Body of pancreas (tissue), 4 donors: ENCODE results near the gene SLC16A10. TPM values are rescaled to one million over a fixed set of nuclear protein-coding genes. Genes with fewer than 3 reads are reported as not detected.

Source experiments
- ATAC-seq: fragments of 150-250 bp; one replicate; pipeline ENCODE4 v1.9.1; 2016
- DNase-seq, 4 donors: peaks; one replicate each; pipeline ENCODE4 v3.0.0-alpha.2; 2019
- H3K27ac ChIP-seq, 4 donors: fragments of 200-600 bp; sonication (generic); 1 replicate in 3 of 4; 2 replicates in 1 of 4; pipeline versions ENCODE4 v1.5.1 to v1.6.1; 2016 to 2019; ENCODE audit warnings: mild to moderate bottlenecking in 1 of 4, mixed read lengths in 1 of 4, moderate library complexity in 1 of 4
- H3K27me3 ChIP-seq, 2 donors: fragments of 200-600 bp; sonication (generic); one replicate each; pipeline ENCODE4 v1.6.0; 2016; ENCODE audit warnings: mild to moderate bottlenecking in 1 of 2
- H3K36me3 ChIP-seq, 2 donors: fragments of 200-600 bp; sonication (generic); replicated peaks in 1 of 2; 2 replicates each; pipeline ENCODE4 v1.5.1; 2016; ENCODE audit warnings: low read depth in 2 of 2; ENCODE audit not compliant: insufficient read depth in 1 of 2
- H3K4me1 ChIP-seq: fragments of 200-600 bp; sonication (generic); one replicate; pipeline ENCODE4 v1.6.0; 2016
- H3K4me3 ChIP-seq, 2 donors: fragments of 200-600 bp; sonication (generic); 1 replicate in 1 of 2; 2 replicates in 1 of 2; pipeline ENCODE4 v1.5.1; 2016 to 2019
- H3K9me3 ChIP-seq, 3 donors: fragments of 200-600 bp; sonication (generic); 1 replicate in 2 of 3; 2 replicates in 1 of 3; pipeline ENCODE4 v1.5.1; 2016
- CTCF ChIP-seq, 7 experiments: fragments of 450-650 bp in 4 of 7; fragments of 200-600 bp in 3 of 7; sonication (generic) in 3 of 7; IDR thresholded peaks; one replicate each; pipeline ENCODE4 v1.5.1; 2016 to 2019; ENCODE audit warnings: antibody characterized with exemption in 7 of 7
- POLR2A ChIP-seq, 3 donors: fragments of 450-650 bp; IDR thresholded peaks; one replicate each; pipeline ENCODE4 v1.6.1; 2016; ENCODE audit warnings: antibody characterized with exemption in 3 of 3, mild to moderate bottlenecking in 2 of 3
- WGBS, 2 donors: methylation state at CpG; one replicate each; pipeline ENCODE4 v1.1.5; 2017; 5-methylcytosine and 5-hydroxymethylcytosine counted together
- intact Hi-C: fragments of 100-400 bp; cut with DNase I; formaldehyde crosslinking; loops from one replicate; pipeline ENCODE4 v1.15.1; 2023
- total RNA-seq, 2 donors: library from RNA; depleted of rRNA; stranded (reverse); fragments of >200 nt; gene quantifications; one replicate each; pipeline ENCODE4 v1.1.0, GENCODE V29; 2016

SLC16A10 gene
- total RNA-seq, 2 donors from 2014 or later = 59.4 to 124 TPM

- TF ChIP-seq CTCF (IDR thresholded peaks at IDR 0.05) (no peak), POLR2A (IDR thresholded peaks at IDR 0.05) (no peak)
- no peak for ATAC-seq
- Histone ChIP-seq H3K27ac (no peak overlapping the region), H3K36me3 (no peaks in the 10 kb centered on the region), H3K4me3 (no peak overlapping the region), H3K9me3 (no peaks in the 10 kb centered on the region), H3K4me1 (peaks cover 7% of the 10 kb centered on the region), H3K27me3 (no peaks in the 10 kb centered on the region)
- DNase-seq = no peak
- WGBS, 2 donors = 48 to 50% methylated on average over 8 of the region's 8 CpGs
- intact Hi-C loops = no loop called here
These were observed 19.0 kb upstream of the SLC16A10 start for GRCh38 chr6:111068109-111068865.

- TF ChIP-seq POLR2A (IDR thresholded peaks at IDR 0.05) = no peak
- TF ChIP-seq CTCF (IDR thresholded peaks at IDR 0.05) = no peak
- 62 to 76% methylated on average over 2 of the region's 2 CpGs for WGBS, 2 donors
These were observed 18.5 kb upstream of the SLC16A10 start for GRCh38 chr6:111068866-111069234.

GRCh38 chr6:111069382-111070104 is 17.8 kb upstream of the SLC16A10 start:
- no peaks in the 10 kb centered on the region for H3K27me3 ChIP-seq
- no peaks in the 10 kb centered on the region for H3K9me3 ChIP-seq
- no peak for ATAC-seq
- H3K36me3 ChIP-seq = no peaks in the 10 kb centered on the region
- intact Hi-C loops = loop anchor here (10.0 kb wide), 1 partner anchor 135 kb away; no protein-coding TSS in a partner anchor
- H3K27ac ChIP-seq = no peak overlapping the region
- H3K4me3 ChIP-seq = no peak overlapping the region
- TF ChIP-seq CTCF (IDR thresholded peaks at IDR 0.05) (no peak), POLR2A (IDR thresholded peaks at IDR 0.05) (no peak)
- WGBS, 2 donors = 92 to 98% methylated on average over 3 of the region's 3 CpGs
- no peak for DNase-seq
- peaks cover 11% of the 10 kb centered on the region for H3K4me1 ChIP-seq

More at GRCh38 chr6:111068866-111069234, 18.5 kb upstream of the SLC16A10 start:
- Histone ChIP-seq H3K9me3 (no peaks in the 10 kb centered on the region), H3K27me3 (no peaks in the 10 kb centered on the region), H3K4me3 (no peak overlapping the region), H3K27ac (no peak overlapping the region), H3K4me1 (peaks cover 7% of the 10 kb centered on the region), H3K36me3 (no peaks in the 10 kb centered on the region)
- ATAC-seq (no peak), DNase-seq (no peak)
- intact Hi-C loops = no loop called here

- Histone ChIP-seq H3K27me3 (no peaks in the 10 kb centered on the region), H3K4me3 (no peak overlapping the region), H3K9me3 (no peaks in the 10 kb centered on the region), H3K27ac (no peak overlapping the region), H3K4me1 (peaks cover 11% of the 10 kb centered on the region), H3K36me3 (no peaks in the 10 kb centered on the region)
- DNase-seq (no peak), ATAC-seq (no peak)
- intact Hi-C loops = loop anchor here (10.0 kb wide), 1 partner anchor 134 kb away; no protein-coding TSS in a partner anchor
- WGBS, 2 donors = 43 to 52% methylated on average over 11 of the region's 11 CpGs
- no peak for TF ChIP-seq POLR2A (IDR thresholded peaks at IDR 0.05)
These were observed 16.9 kb upstream of the SLC16A10 start for GRCh38 chr6:111070105-111071005.
